IMR-90 (cell line): Measurements from ENCODE around the gene FDPS. TPM values are rescaled to one million over a fixed set of nuclear protein-coding genes. Genes with fewer than 3 reads are reported as not detected.
A peak's percentile ranks its signal among the peaks of the same experiment; 100 is the strongest.

Source experiments
- ATAC-seq: fragments of 200-7000 bp; cut with Tn5 transposase; 2 replicates; pipeline ENCODE4 v1.9.1; 2020; ENCODE audit warnings: low read depth, mild to moderate bottlenecking, moderate library complexity
- BruUV-seq: library from RNA; stranded (reverse); fragments of 400-500 nt; replicated peaks from 2 replicates; lab custom pipeline; 2021; lab: Mats Ljungman, UMichigan
- CTCF ChIA-PET: fragments of 300-600 bp; formaldehyde crosslinking; extraction: SDS; loops from one replicate; lab custom pipeline; 2021; ENCODE audit warnings: antibody characterized with exemption; lab: Yijun Ruan, JAX
- POLR2A ChIA-PET: fragments of 300-600 bp; sonication (Branson Sonifier 250); formaldehyde crosslinking; loops from one replicate; lab custom pipeline; 2022; ENCODE audit warnings: antibody characterized with exemption; ENCODE audit not compliant: unreplicated experiment; lab: Charles Lee
- DNase-seq: peaks from one replicate; pipeline ENCODE4 v3.0.0; 2013
- H2AFZ ChIP-seq: replicated peaks from 2 replicates; pipeline ENCODE3; 2013; ENCODE audit warnings: low read length, mild to moderate bottlenecking; ENCODE audit not compliant: poor library complexity
- H2AK5ac ChIP-seq: 2 replicates; pipeline ENCODE4 v1.6.1; 2013; ENCODE audit warnings: low read depth, low read length, inconsistent platforms
- H2AK9ac ChIP-seq: replicated peaks from 2 replicates; pipeline ENCODE3; 2013; ENCODE audit warnings: mild to moderate bottlenecking, low read depth, low read length, moderate library complexity; ENCODE audit not compliant: poor library complexity
- H2BK120ac ChIP-seq: 2 replicates; pipeline ENCODE4 v1.6.1; 2013; ENCODE audit warnings: low read depth, low read length, inconsistent platforms
- H2BK15ac ChIP-seq: 3 replicates; pipeline ENCODE4 v1.6.1; 2013; ENCODE audit warnings: low read depth, low read length, inconsistent platforms
- H2BK20ac ChIP-seq: 2 replicates; pipeline ENCODE4 v1.6.1; 2013; ENCODE audit warnings: low read depth, mild to moderate bottlenecking, inconsistent platforms, low read length, moderate library complexity
- H2BK5ac ChIP-seq: 2 replicates; pipeline ENCODE4 v1.6.1; 2013; ENCODE audit warnings: mild to moderate bottlenecking, low read depth, low read length, inconsistent platforms; ENCODE audit not compliant: poor library complexity, severe bottlenecking
- H3K14ac ChIP-seq: replicated peaks from 2 replicates; pipeline ENCODE4 v1.6.1; 2013; ENCODE audit warnings: low read depth, low read length, inconsistent platforms
- H3K18ac ChIP-seq: 2 replicates; pipeline ENCODE4 v1.6.1; 2013; ENCODE audit warnings: low read depth, low read length, control low read depth
- H3K23ac ChIP-seq: 2 replicates; pipeline ENCODE4 v1.6.1; 2013; ENCODE audit warnings: low read depth, low read length, inconsistent platforms
- H3K27ac ChIP-seq: 2 replicates; pipeline ENCODE4 v1.5.1; 2013; ENCODE audit warnings: mild to moderate bottlenecking, control low read depth, low read length; ENCODE audit not compliant: insufficient read depth
- H3K27me3 ChIP-seq: 2 replicates; pipeline ENCODE4 v1.6.1; 2013; ENCODE audit warnings: low read length; ENCODE audit not compliant: control insufficient read depth, insufficient read depth
- H3K36me3 ChIP-seq: 2 replicates; pipeline ENCODE4 v1.6.1; 2013; ENCODE audit warnings: low read length, mixed read lengths; ENCODE audit not compliant: control insufficient read depth, insufficient read depth
- H3K4ac ChIP-seq: 2 replicates; pipeline ENCODE4 v1.6.1; 2013; ENCODE audit warnings: low read depth, low read length, inconsistent platforms
- H3K4me1 ChIP-seq: 2 replicates; pipeline ENCODE4 v1.6.1; 2013; ENCODE audit warnings: low read length, mixed read lengths; ENCODE audit not compliant: control insufficient read depth, insufficient read depth
- H3K4me2 ChIP-seq: 2 replicates; pipeline ENCODE4 v1.6.1; 2013; ENCODE audit warnings: low read depth, mild to moderate bottlenecking, control low read depth, low read length, moderate library complexity
- H3K4me3 ChIP-seq: 2 replicates; pipeline ENCODE4 v1.5.1; 2013; ENCODE audit warnings: low read depth, mild to moderate bottlenecking, control low read depth, low read length, moderate library complexity; ENCODE audit not compliant: insufficient read depth
- H3K56ac ChIP-seq: 2 replicates; pipeline ENCODE4 v1.6.1; 2013; ENCODE audit warnings: low read length, inconsistent platforms; ENCODE audit not compliant: insufficient read depth; ENCODE audit errors: extremely low read depth
- H3K79me1 ChIP-seq, 2 experiments: 2 replicates each; pipeline ENCODE4 v1.6.1; 2013; ENCODE audit warnings: low read length in 2 of 2, inconsistent platforms in 1 of 2, low read depth in 1 of 2
- H3K9ac ChIP-seq: 2 replicates; pipeline ENCODE4 v1.6.1; 2013; ENCODE audit warnings: low read depth, low read length, control low read depth
- H3K9me1 ChIP-seq: 2 replicates; pipeline ENCODE4 v1.6.1; 2013; ENCODE audit warnings: low read length, inconsistent platforms; ENCODE audit not compliant: insufficient read depth
- H3K9me3 ChIP-seq: 2 replicates; pipeline ENCODE4 v1.6.1; 2013; ENCODE audit warnings: low read length; ENCODE audit not compliant: control insufficient read depth, insufficient read depth
- H4K20me1 ChIP-seq: 2 replicates; pipeline ENCODE4 v1.6.1; 2013; ENCODE audit warnings: low read length, inconsistent platforms; ENCODE audit not compliant: insufficient read depth
- H4K5ac ChIP-seq: 2 replicates; pipeline ENCODE4 v1.6.1; 2013; ENCODE audit warnings: mild to moderate bottlenecking, low read depth, low read length, control low read depth
- H4K8ac ChIP-seq, 2 experiments: 2 replicates each; pipeline ENCODE4 v1.6.1; 2013; ENCODE audit warnings: low read depth in 2 of 2, low read length in 2 of 2, control low read depth in 1 of 2, inconsistent platforms in 1 of 2
- H4K91ac ChIP-seq: 2 replicates; pipeline ENCODE4 v1.6.1; 2013; ENCODE audit warnings: low read depth, low read length, inconsistent platforms; ENCODE audit not compliant: insufficient read depth
- CHD1 ChIP-seq: IDR thresholded peaks from 2 replicates; pipeline ENCODE4 v1.6.1; 2012; ENCODE audit warnings: low read depth, low read length, improper control_type of control experiment
- MXI1 ChIP-seq: IDR thresholded peaks from 2 replicates; pipeline ENCODE4 v1.6.1; 2012; ENCODE audit warnings: low read depth, mild to moderate bottlenecking, low read length, moderate library complexity, borderline replicate concordance
- WGBS, 2 experiments: methylation state at CpG; one replicate each; pipeline versions ENCODE4 v1.1.5 to v1.1.7; 2013; ENCODE audit warnings: missing lambda C conversion rate in 2 of 2; ENCODE audit not compliant: insufficient read length in 1 of 2; ENCODE audit errors: extremely low coverage in 2 of 2; 5-methylcytosine and 5-hydroxymethylcytosine counted together
- dilution Hi-C: fragments of 300-500 bp; cut with HindIII; formaldehyde crosslinking; loops from one replicate; pipeline ENCODE4 v1.14.3; 2018; ENCODE audit warnings: low sequenced_read_pairs; ENCODE audit not compliant: unreplicated experiment
- in situ Hi-C: fragments of 300-500 bp; cut with MboI; formaldehyde crosslinking; loops from 3 replicates; pipeline ENCODE4 v1.14.3; 2019; ENCODE audit warnings: low sequenced_read_pairs, inconsistent platforms, mixed read lengths
- intact Hi-C: fragments of 100-400 bp; cut with micrococcal nuclease; formaldehyde crosslinking; loops from 2 replicates; pipeline ENCODE4 v1.10.0; 2022
- polyA plus RNA-seq, 3 experiments: library from polyadenylated mRNA; depleted of rRNA; stranded (reverse); fragments of >200 nt; gene quantifications; 2 replicates each; pipeline ENCODE4 v1.2.3, GENCODE V29; 2012; ENCODE audit warnings: low replicate concordance in 1 of 3
- total RNA-seq: library from RNA; depleted of rRNA; stranded (reverse); fragments of >200 nt; gene quantifications from 2 replicates; pipeline ENCODE4 v1.2.3, GENCODE V29; 2012

The FDPS gene
- total and polyA plus RNA-seq, 2 of the 4 experiments (the other 2 are of a cell fraction) = 183 to 191 TPM

GRCh38 chr1:155323729-155324036, 15.0 kb downstream of the FDPS start:
- TF ChIP-seq CHD1 (no peak), MXI1 (peak; percentile 42; the same call in 1 of the 2 replicates)
- Histone ChIP-seq H4K91ac (peak overlapping the region; percentile 85), H4K5ac (peak overlapping the region; percentile 67), H3K4me1 (peaks cover 18% of the 10 kb centered on the region; the same call in 1 of the 2 replicates), H2AK9ac (peak overlapping the region; percentile 99), H3K9ac (peak overlapping the region; percentile 80), H2BK120ac (peak overlapping the region; percentile 48; the same call in 1 of the 2 replicates), H2AFZ (peak overlapping the region; percentile 98), H2BK20ac (no peak overlapping the region), H3K56ac (peak overlapping the region; percentile 40), H3K18ac (peak overlapping the region; percentile 44; the same call in 1 of the 2 replicates), H3K14ac (peak overlapping the region; percentile 79), H3K4me3 (peak overlapping the region; percentile 58), H4K8ac (peak overlapping the region; percentile 51 to 92; a peak in 3 of 4 replicates), H2BK15ac (no peak overlapping the region), H3K27ac (peak overlapping the region; percentile 95), H3K27me3 (no peaks in the 10 kb centered on the region), H3K4ac (peak overlapping the region; percentile 96), H3K79me1 (peaks cover 9 to 64% of the 10 kb centered on the region in 2 experiments), H3K23ac (peak overlapping the region; percentile 64; the same call in 1 of the 2 replicates), H4K20me1 (peaks cover 25% of the 10 kb centered on the region), H3K9me3 (no peaks in the 10 kb centered on the region), H3K36me3 (peaks cover 20% of the 10 kb centered on the region), H2AK5ac (peak overlapping the region; percentile 57), H2BK5ac (peak overlapping the region; percentile 81), H3K9me1 (peaks cover 16% of the 10 kb centered on the region; the same call in 1 of the 2 replicates), H3K4me2 (peak overlapping the region; percentile 90)
- dilution Hi-C loops = no loop called here
- POLR2A ChIA-PET = interaction anchor here (0.6 to 1.0 kb wide), 2 partner anchors 9 to 80 kb away, joined by 3 to 5 read pairs; no protein-coding TSS in a partner anchor
- CTCF ChIA-PET = interaction anchor here (0.8 to 1.6 kb wide), 3 partner anchors 14 to 73 kb away, joined by 3 to 5 read pairs (median 4); no protein-coding TSS in a partner anchor
- no CpG with 5 or more reads among the region's 29 CpGs for WGBS, 2 experiments
- intact Hi-C loops = loop anchor here (1.0 to 10.0 kb wide), 6 partner anchors 46 to 324 kb away; partner anchors contain the start of genes CLK2, HCN3, MTX1 and THBS3
- no TSS peak for BruUV-seq
- in situ Hi-C loops = no loop called here
- peak; percentile 67 for ATAC-seq
- DNase-seq = peak; percentile 86
